Esophagus squamous epithelium (tissue), 5 donors: Measurements from ENCODE around the gene CCDC180. TPM values are rescaled to one million over a fixed set of nuclear protein-coding genes. Genes with fewer than 3 reads are reported as not detected.

Experiments
- DNase-seq: peaks from one replicate; lab custom pipeline; 2025; lab: John Stamatoyannopoulos, UW
- H3K27ac ChIP-seq, 4 donors: fragments of 200-600 bp; sonication (generic); one replicate each; pipeline ENCODE4 v1.5.1; 2016 to 2019; ENCODE audit warnings: mild to moderate bottlenecking in 1 of 4
- H3K27me3 ChIP-seq, 4 donors: fragments of 200-600 bp; sonication (generic); 1 replicate in 3 of 4; 2 replicates in 1 of 4; pipeline versions ENCODE4 v1.5.1 to v1.6.0; 2017 to 2021; ENCODE audit warnings: antibody characterized with exemption in 1 of 4
- H3K36me3 ChIP-seq, 3 donors: fragments of 200-600 bp; sonication (generic); one replicate each; pipeline ENCODE4 v1.5.1; 2016 to 2019
- H3K4me1 ChIP-seq, 3 donors: fragments of 200-600 bp; sonication (generic); one replicate each; pipeline ENCODE4 v1.5.1; 2017 to 2019
- H3K4me3 ChIP-seq, 4 donors: fragments of 200-600 bp; sonication (generic); 1 replicate in 3 of 4; 2 replicates in 1 of 4; pipeline ENCODE4 v1.5.1; 2016 to 2019; ENCODE audit warnings: mild to moderate bottlenecking in 2 of 4, moderate library complexity in 1 of 4
- H3K9me3 ChIP-seq, 3 donors: fragments of 200-600 bp; sonication (generic); one replicate each; pipeline ENCODE4 v1.5.1; 2016 to 2019
- POLR2A ChIP-seq, 4 donors: fragments of 450-650 bp; IDR thresholded peaks; one replicate each; pipeline ENCODE4 v1.6.1; 2017; ENCODE audit warnings: antibody characterized with exemption in 4 of 4, mild to moderate bottlenecking in 4 of 4, moderate library complexity in 3 of 4
- WGBS, 2 donors: methylation state at CpG; one replicate each; pipeline ENCODE4 v1.1.5; 2018; 5-methylcytosine and 5-hydroxymethylcytosine counted together
- intact Hi-C: fragments of 100-400 bp; cut with DNase I; formaldehyde crosslinking; loops from one replicate; pipeline ENCODE4 v1.15.0; 2022
- total RNA-seq, 4 donors: library from RNA; depleted of rRNA; stranded (reverse); fragments of >200 nt; gene quantifications; one replicate each; pipeline ENCODE4 v1.1.0, GENCODE V29; 2016
- TF ChIP-seq, protein P1 (sequence below), 6 experiments: fragments of 450-650 bp in 4 of 6; fragments of 200-600 bp in 2 of 6; sonication (generic) in 2 of 6; IDR thresholded peaks; one replicate each; pipeline ENCODE4 v1.5.1; 2016 to 2019; ENCODE audit warnings: antibody characterized with exemption in 6 of 6, mild to moderate bottlenecking in 4 of 6, moderate library complexity in 4 of 6
- donor health status: DM: yes; HTN: yes; CAD: no.

CCDC180 gene
- total RNA-seq, 4 donors from 2014 or later, result 0.88 to 4.8 (median 2.7) TPM; not detected in 1

DNA sequence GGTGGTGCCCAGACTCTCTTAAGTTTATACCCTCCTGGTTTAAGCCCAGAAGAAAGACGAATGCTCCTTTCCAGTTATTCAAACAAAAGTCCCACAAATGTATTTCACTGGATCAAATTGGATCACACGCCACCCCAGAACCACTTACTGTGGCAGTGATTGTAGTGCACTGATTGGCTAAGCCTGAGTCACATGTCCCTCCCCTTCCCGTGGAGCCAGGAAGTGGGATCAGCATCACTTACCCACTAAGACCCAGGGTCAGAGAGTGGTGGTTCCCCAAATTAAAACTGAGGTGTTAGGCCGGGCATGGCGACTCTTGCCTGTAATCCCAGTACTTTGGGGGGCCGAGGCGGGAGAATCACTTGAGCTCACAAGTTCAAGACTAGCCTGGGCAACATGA, 29.5 kb upstream of the CCDC180 start:
- DNase-seq, result no peak
- H3K4me1 ChIP-seq, result no peaks in the 10 kb centered on the region
- H3K4me3 ChIP-seq, result no peak overlapping the region
- no peaks in the 10 kb centered on the region for H3K27me3 ChIP-seq
- TF ChIP-seq, protein P1, sequence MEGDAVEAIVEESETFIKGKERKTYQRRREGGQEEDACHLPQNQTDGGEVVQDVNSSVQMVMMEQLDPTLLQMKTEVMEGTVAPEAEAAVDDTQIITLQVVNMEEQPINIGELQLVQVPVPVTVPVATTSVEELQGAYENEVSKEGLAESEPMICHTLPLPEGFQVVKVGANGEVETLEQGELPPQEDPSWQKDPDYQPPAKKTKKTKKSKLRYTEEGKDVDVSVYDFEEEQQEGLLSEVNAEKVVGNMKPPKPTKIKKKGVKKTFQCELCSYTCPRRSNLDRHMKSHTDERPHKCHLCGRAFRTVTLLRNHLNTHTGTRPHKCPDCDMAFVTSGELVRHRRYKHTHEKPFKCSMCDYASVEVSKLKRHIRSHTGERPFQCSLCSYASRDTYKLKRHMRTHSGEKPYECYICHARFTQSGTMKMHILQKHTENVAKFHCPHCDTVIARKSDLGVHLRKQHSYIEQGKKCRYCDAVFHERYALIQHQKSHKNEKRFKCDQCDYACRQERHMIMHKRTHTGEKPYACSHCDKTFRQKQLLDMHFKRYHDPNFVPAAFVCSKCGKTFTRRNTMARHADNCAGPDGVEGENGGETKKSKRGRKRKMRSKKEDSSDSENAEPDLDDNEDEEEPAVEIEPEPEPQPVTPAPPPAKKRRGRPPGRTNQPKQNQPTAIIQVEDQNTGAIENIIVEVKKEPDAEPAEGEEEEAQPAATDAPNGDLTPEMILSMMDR (IDR thresholded peaks at IDR 0.05), result no peak
- TF ChIP-seq POLR2A (IDR thresholded peaks at IDR 0.05), result no peak
- no peaks in the 10 kb centered on the region for H3K9me3 ChIP-seq
- 79 to 100% methylated on average over 2 to 4 of the region's 7 CpGs for WGBS, 2 donors
- intact Hi-C loops, result no loop called here
- peaks cover 0 to 61% (median 0%) of the 10 kb centered on the region in 3 donors for H3K36me3 ChIP-seq
- H3K27ac ChIP-seq, result no peak overlapping the region

DNA sequence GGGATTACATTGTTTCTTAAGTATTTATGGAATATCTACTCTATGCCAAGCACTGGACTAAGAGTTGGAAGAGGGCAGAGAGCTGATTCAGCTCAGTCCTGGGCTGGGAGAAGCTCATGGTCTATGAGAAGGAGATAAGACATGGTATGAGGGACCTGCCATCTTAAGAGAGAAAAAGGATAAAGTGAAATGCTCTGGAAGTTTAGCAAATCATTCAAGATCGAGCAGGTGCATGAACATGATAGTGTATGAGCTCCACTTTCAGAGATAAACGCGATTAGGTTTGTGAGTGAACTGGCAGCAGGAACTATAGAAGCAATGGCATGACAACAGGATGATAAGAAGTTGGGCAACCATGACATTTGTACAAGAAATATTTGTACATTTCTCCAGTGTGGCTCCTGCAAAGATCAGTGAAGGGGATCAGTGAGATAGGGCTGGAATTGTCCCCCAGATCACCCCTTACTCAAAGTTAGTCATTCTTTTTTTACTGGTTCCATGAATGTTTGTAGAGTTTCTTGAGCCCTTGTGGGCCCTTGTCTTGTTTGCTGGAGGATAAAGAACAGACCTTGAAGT, 26.6 kb upstream of the CCDC180 start:
- intact Hi-C loops, result no loop called here
- H3K4me3 ChIP-seq, result no peak overlapping the region
- H3K9me3 ChIP-seq, result no peaks in the 10 kb centered on the region
- no peaks in the 10 kb centered on the region for H3K4me1 ChIP-seq
- 93 to 94% methylated on average over 3 of the region's 3 CpGs for WGBS, 2 donors
- no peaks in the 10 kb centered on the region for H3K27me3 ChIP-seq
- TF ChIP-seq, protein P1 (IDR thresholded peaks at IDR 0.05), result no peak
- no peak for TF ChIP-seq POLR2A (IDR thresholded peaks at IDR 0.05)
- DNase-seq, result no peak
- no peak overlapping the region for H3K27ac ChIP-seq
- H3K36me3 ChIP-seq, result peaks cover 0 to 86% (median 0%) of the 10 kb centered on the region in 3 donors

DNA sequence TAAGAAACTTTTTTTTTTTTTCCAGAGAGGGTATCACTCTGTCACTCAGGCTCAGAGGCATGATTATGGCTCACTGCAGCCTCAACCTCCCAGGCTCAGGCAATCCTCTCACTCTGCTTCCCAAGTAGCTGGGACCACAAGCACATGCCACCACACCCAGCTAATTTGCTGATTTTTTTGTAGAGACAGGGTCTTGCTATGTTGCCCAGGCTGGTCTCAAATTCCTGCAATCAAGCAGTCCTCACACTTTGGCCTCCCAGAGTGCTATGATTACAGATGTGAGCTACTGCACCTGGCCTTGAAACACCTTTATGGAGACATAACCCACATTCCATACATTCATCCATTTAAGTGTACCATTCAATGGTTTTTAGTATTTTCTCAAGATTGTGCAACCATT, 23.7 kb upstream of the CCDC180 start:
- Histone ChIP-seq H3K27me3 (no peaks in the 10 kb centered on the region), H3K36me3 (peaks cover 0 to 86% (median 0%) of the 10 kb centered on the region in 3 donors), H3K4me1 (no peaks in the 10 kb centered on the region), H3K4me3 (no peak overlapping the region), H3K27ac (no peak overlapping the region), H3K9me3 (no peaks in the 10 kb centered on the region)
- no peak for DNase-seq
- intact Hi-C loops, result no loop called here
- no peak for TF ChIP-seq POLR2A (IDR thresholded peaks at IDR 0.05)
- TF ChIP-seq, protein P1 (IDR thresholded peaks at IDR 0.05), result no peak

DNA sequence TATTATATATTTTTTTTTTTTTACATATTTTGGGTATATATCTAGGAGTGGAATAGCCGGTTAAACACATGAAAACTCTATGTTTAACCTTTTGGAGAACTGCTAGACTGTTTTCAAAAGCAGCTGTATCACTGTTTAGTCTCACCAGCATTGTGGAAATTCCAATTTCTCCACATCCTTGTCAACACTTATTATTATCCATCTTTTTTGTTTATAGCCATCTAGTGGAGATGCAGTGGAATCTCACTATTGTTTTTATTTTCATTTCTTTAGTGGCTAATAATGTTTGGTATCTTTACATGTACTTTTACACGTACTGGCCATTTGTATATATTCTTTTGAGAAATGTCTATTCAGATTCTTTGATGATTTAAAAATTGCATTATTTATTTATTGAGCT, 22.7 kb upstream of the CCDC180 start:
- no peaks in the 10 kb centered on the region for H3K4me1 ChIP-seq
- no peak for TF ChIP-seq POLR2A (IDR thresholded peaks at IDR 0.05)
- TF ChIP-seq, protein P1 (IDR thresholded peaks at IDR 0.05), result no peak
- no peak overlapping the region for H3K27ac ChIP-seq
- no peaks in the 10 kb centered on the region for H3K9me3 ChIP-seq
- peaks cover 0 to 87% (median 0%) of the 10 kb centered on the region in 3 donors for H3K36me3 ChIP-seq
- WGBS, 2 donors, result 93 to 95% methylated on average over 2 of the region's 2 CpGs
- H3K4me3 ChIP-seq, result no peak overlapping the region
- no peak for DNase-seq
- intact Hi-C loops, result no loop called here
- no peaks in the 10 kb centered on the region for H3K27me3 ChIP-seq

DNA sequence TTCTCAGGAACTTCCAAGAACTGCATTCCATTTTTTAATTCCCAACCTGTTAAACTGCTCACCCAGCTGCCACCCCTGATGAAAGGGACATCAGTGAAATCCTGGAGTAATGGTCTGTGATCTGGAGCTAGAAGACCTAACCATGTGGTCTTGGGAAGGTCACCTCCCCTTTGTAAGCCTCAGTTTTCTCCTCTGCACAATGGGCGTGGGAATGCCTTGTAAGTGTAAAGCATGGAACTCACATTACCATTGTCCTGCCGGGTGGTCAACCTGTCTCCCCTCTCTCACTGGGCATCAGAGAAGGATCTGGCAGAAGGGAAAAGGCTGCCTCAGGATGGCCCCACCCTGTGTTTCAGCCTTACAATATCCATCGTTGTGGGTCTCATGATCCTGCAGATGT, 15.3 kb upstream of the CCDC180 start:
- H3K4me3 ChIP-seq, result no peak overlapping the region
- peaks cover 0 to 79% (median 0%) of the 10 kb centered on the region in 3 donors for H3K36me3 ChIP-seq
- no peak for TF ChIP-seq POLR2A (IDR thresholded peaks at IDR 0.05)
- intact Hi-C loops, result no loop called here
- 76 to 90% methylated on average over 2 to 3 of the region's 3 CpGs for WGBS, 2 donors
- DNase-seq, result no peak
- peaks cover 0 to 4% (median 0%) of the 10 kb centered on the region in 3 donors for H3K9me3 ChIP-seq
- H3K4me1 ChIP-seq, result peaks cover 0 to 12% (median 5%) of the 10 kb centered on the region in 3 donors
- no peaks in the 10 kb centered on the region for H3K27me3 ChIP-seq
- H3K27ac ChIP-seq, result no peak overlapping the region
